Memory B cell (primary cell): ENCODE results near the gene ST7.
"Not testable (repeated sequence)": the region's sequence is repeated elsewhere in the genome, so short reads cannot be mapped to it uniquely, and the experiment has no call there.

ENCODE experiments used
- ATAC-seq: fragments of 150-1000 bp; cut with Tn5 transposase; 2 replicates; pipeline ENCODE4 v1.10.0; 2021; ENCODE audit warnings: low read depth, mild to moderate bottlenecking, moderate library complexity
- DNase-seq, 2 donors: peaks; one replicate each; pipeline ENCODE4 v3.0.0; 2022; ENCODE audit warnings: low spot score in 2 of 2
- H3K27ac Mint-ChIP-seq: one replicate; pipeline ENCODE4 v1.8.0; 2022; ENCODE audit warnings: mild to moderate bottlenecking, moderate library complexity, mixed read lengths
- H3K27me3 Mint-ChIP-seq: one replicate; pipeline ENCODE4 v1.8.0; 2022; ENCODE audit warnings: mixed read lengths
- H3K36me3 Mint-ChIP-seq: one replicate; pipeline ENCODE4 v1.8.0; 2022; ENCODE audit warnings: mild to moderate bottlenecking, mixed read lengths
- H3K4me1 Mint-ChIP-seq: one replicate; pipeline ENCODE4 v1.8.0; 2022; ENCODE audit warnings: mixed read lengths
- H3K4me3 Mint-ChIP-seq: one replicate; pipeline ENCODE4 v1.8.0; 2022; ENCODE audit warnings: mild to moderate bottlenecking, moderate library complexity, mixed read lengths
- H3K9me3 Mint-ChIP-seq: one replicate; pipeline ENCODE4 v1.8.0; 2022; ENCODE audit warnings: mixed read lengths

The ST7 gene

DNA sequence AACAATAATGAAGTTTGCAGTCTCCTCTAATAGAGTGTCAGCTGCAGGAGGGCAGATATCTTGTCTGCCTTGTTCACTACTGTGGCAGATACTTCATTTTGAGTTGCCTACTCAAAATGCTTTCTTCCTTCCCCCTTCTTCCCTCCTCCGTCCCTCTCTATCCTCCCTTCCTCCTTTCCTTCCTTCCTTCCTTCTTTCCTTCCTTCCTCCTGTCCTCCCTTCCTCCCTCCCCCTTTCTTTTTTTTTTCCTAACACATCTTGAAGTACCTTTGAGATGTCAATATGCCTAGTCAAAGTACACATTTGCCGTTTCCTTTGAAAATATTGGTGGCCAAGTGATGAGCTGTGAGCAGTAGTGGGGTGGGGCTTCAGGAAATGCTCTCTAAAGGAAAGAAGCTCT is 18.7 kb upstream of the ST7 start:
- no peak for DNase-seq
- ATAC-seq, result no peak
- Mint-ChIP-seq H3K27ac (no peak overlapping the region), H3K4me1 (peaks cover 4% of the 10 kb centered on the region), H3K36me3 (no peaks in the 10 kb centered on the region), H3K4me3 (no peak overlapping the region), H3K27me3 (peaks cover 10% of the 10 kb centered on the region), H3K9me3 (no peaks in the 10 kb centered on the region)

- not testable (repeated sequence) for H3K4me3 Mint-ChIP-seq, ATAC-seq, H3K9me3 Mint-ChIP-seq, DNase-seq, H3K36me3 Mint-ChIP-seq, H3K4me1 Mint-ChIP-seq, H3K27ac Mint-ChIP-seq, H3K27me3 Mint-ChIP-seq
Measured at GRCh38 chr7:116936844-116937243, 16.5 kb upstream of the ST7 start.

GRCh38 chr7:116938678-116939077 is 14.6 kb upstream of the ST7 start:
- H3K36me3 Mint-ChIP-seq, result no peaks in the 10 kb centered on the region

GRCh38 chr7:116940689-116941370 is 12.5 kb upstream of the ST7 start:
- H3K4me1 Mint-ChIP-seq, result no peaks in the 10 kb centered on the region
- no peaks in the 10 kb centered on the region for H3K36me3 Mint-ChIP-seq
- no peak overlapping the region for H3K4me3 Mint-ChIP-seq
- DNase-seq (no peak), ATAC-seq (no peak)
- H3K9me3 Mint-ChIP-seq, result no peaks in the 10 kb centered on the region
- H3K27ac Mint-ChIP-seq, result no peak overlapping the region
- H3K27me3 Mint-ChIP-seq, result peaks cover 3% of the 10 kb centered on the region

More at GRCh38 chr7:116938678-116939077, 14.6 kb upstream of the ST7 start:
- Mint-ChIP-seq H3K4me3 (no peak overlapping the region), H3K4me1 (no peaks in the 10 kb centered on the region), H3K27me3 (peaks cover 8% of the 10 kb centered on the region), H3K27ac (no peak overlapping the region), H3K9me3 (no peaks in the 10 kb centered on the region)
- ATAC-seq, result no peak
- DNase-seq, result no peak

GRCh38 chr7:116942504-116942903 is 10.8 kb upstream of the ST7 start:
- no peak overlapping the region for H3K4me3 Mint-ChIP-seq
- no peaks in the 10 kb centered on the region for H3K4me1 Mint-ChIP-seq
- no peak overlapping the region for H3K27ac Mint-ChIP-seq
- H3K27me3 Mint-ChIP-seq, result no peaks in the 10 kb centered on the region
- H3K36me3 Mint-ChIP-seq, result no peaks in the 10 kb centered on the region
- no peak for DNase-seq
- no peak for ATAC-seq
- H3K9me3 Mint-ChIP-seq, result no peaks in the 10 kb centered on the region

DNA sequence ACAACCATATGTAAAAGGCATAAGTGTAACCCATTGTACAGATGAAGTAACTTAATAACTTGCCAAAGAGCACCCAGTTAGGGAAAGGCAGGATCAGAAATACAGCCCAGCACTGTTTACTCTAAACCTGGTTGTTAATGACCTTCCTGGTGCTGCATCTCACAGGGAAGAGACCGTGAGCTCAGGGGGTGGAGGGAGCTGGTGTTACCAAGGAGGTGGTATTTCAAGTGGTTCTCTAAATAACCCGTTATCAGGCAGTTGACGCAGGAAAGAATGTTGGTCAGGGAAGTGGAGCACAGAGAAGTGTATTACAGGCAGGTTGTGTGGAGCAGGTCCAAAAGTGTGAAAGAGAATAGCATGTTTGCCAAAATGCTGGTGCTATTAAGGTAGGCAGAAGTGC is 4.4 kb upstream of the ST7 start:
- ATAC-seq (no peak), DNase-seq (no peak)
- no peak overlapping the region for H3K27ac Mint-ChIP-seq
- H3K36me3 Mint-ChIP-seq, result no peaks in the 10 kb centered on the region
- no peaks in the 10 kb centered on the region for H3K4me1 Mint-ChIP-seq
- no peaks in the 10 kb centered on the region for H3K9me3 Mint-ChIP-seq
- H3K4me3 Mint-ChIP-seq, result no peak overlapping the region
- no peaks in the 10 kb centered on the region for H3K27me3 Mint-ChIP-seq

DNA sequence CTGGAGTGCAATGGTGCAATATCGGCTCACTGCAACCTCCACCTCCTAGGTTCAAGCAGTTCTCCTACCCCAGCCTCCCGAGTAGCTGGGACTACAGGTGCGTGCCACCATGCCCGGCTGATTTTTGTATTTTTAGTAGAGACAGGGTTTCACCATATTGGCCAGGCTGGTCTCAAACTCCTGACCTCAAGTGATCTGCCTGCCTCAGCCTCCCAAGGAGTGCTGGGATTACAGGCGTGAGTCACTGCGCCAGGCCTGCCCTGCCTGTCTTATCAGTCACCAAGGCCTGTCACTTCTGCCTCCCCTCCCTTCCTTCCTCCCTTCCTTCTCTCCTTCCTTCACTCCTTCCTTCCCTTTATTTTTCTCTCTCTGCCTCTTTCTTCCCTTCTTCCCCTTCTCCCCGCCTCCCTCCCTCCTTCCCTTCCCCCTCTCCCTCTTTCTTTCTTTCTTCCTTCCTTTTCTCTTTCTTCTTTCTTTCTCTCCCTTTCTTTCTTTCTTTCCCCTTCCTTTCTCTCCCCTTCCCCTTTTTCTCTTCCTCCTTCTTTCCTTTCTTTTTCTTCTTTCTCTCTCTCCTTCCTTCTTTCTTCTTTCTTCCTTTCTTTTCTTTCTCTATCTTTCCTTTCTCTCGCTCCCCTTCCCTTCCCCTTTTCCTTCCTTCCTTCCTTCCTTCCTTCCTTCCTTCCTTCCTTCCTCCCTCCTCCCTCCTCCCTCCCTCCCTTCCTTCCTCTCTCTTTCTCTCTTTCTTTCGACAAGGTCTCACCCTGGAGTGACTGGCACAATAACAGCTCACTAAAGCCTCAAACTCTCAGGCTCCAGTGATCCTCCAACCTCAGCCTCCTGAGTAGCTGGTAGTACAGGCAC is 3.1 kb upstream of the ST7 start:
- no peaks in the 10 kb centered on the region for H3K27me3 Mint-ChIP-seq
- DNase-seq (no peak), ATAC-seq (no peak)
- no peaks in the 10 kb centered on the region for H3K9me3 Mint-ChIP-seq
- no peak overlapping the region for H3K4me3 Mint-ChIP-seq
- no peaks in the 10 kb centered on the region for H3K36me3 Mint-ChIP-seq
- peaks cover 6% of the 10 kb centered on the region for H3K4me1 Mint-ChIP-seq
- H3K27ac Mint-ChIP-seq, result no peak overlapping the region

- ATAC-seq (no peak), DNase-seq (no peak)
- no peak overlapping the region for H3K27ac Mint-ChIP-seq
- H3K4me1 Mint-ChIP-seq, result peaks cover 11% of the 10 kb centered on the region
- no peaks in the 10 kb centered on the region for H3K27me3 Mint-ChIP-seq
- no peaks in the 10 kb centered on the region for H3K36me3 Mint-ChIP-seq
- no peak overlapping the region for H3K4me3 Mint-ChIP-seq
- H3K9me3 Mint-ChIP-seq, result no peaks in the 10 kb centered on the region
Measured at GRCh38 chr7:116950889-116951351, 2.4 kb upstream of the ST7 start.

- Mint-ChIP-seq H3K4me3 (peak overlapping the region; percentile 35), H3K27me3 (no peaks in the 10 kb centered on the region), H3K27ac (no peak overlapping the region)
Measured at GRCh38 chr7:116951366-116952292, 1.7 kb upstream of the ST7 start.

DNA sequence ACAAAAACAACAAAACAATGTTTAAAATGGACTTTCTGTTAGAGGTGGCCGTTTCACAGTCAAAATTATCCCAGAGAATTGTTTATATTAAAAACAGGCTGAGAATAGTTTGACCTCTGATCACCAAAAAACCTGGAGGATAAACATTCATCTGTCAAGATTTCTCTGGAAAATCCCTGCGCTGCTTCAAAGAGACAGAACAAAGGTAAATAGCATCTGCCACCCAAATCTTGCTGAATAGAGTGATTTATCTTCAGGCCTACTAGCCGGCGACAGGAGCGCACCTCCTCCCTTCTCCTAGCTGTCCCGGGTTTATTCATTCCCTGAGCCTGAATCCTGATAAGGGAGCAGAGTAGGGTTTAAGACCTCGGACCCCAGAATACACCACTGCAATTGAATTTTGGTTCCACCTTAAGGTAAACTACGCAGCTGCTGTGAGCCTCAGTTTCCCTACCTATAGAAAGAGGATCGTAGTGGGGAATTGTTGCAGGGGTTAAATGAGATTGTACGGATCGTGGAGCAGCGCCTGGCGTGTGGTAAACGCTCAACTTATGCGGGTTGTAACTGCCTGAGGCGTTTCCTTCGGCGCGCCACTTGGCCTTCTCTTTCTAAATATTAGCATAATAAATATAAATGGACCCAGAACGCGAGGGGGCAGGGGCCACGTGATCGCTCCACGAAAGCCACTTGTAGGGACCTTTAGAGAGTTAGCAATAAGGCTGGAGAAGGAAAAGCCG is 498 bp upstream of the ST7 start:
- H3K36me3 Mint-ChIP-seq, result no peaks in the 10 kb centered on the region
- H3K4me3 Mint-ChIP-seq, result peak overlapping the region; percentile 85
- peak overlapping the region; percentile 82 for H3K27ac Mint-ChIP-seq
- DNase-seq (no peak), ATAC-seq (peak; percentile 38)
- no peaks in the 10 kb centered on the region for H3K27me3 Mint-ChIP-seq
- H3K9me3 Mint-ChIP-seq, result no peaks in the 10 kb centered on the region
- H3K4me1 Mint-ChIP-seq, result peaks cover 13% of the 10 kb centered on the region

More at GRCh38 chr7:116951366-116952292, 1.7 kb upstream of the ST7 start:
- Mint-ChIP-seq H3K36me3 (no peaks in the 10 kb centered on the region), H3K4me1 (peaks cover 12% of the 10 kb centered on the region), H3K9me3 (no peaks in the 10 kb centered on the region)
- DNase-seq, result no peak
- no peak for ATAC-seq

DNA sequence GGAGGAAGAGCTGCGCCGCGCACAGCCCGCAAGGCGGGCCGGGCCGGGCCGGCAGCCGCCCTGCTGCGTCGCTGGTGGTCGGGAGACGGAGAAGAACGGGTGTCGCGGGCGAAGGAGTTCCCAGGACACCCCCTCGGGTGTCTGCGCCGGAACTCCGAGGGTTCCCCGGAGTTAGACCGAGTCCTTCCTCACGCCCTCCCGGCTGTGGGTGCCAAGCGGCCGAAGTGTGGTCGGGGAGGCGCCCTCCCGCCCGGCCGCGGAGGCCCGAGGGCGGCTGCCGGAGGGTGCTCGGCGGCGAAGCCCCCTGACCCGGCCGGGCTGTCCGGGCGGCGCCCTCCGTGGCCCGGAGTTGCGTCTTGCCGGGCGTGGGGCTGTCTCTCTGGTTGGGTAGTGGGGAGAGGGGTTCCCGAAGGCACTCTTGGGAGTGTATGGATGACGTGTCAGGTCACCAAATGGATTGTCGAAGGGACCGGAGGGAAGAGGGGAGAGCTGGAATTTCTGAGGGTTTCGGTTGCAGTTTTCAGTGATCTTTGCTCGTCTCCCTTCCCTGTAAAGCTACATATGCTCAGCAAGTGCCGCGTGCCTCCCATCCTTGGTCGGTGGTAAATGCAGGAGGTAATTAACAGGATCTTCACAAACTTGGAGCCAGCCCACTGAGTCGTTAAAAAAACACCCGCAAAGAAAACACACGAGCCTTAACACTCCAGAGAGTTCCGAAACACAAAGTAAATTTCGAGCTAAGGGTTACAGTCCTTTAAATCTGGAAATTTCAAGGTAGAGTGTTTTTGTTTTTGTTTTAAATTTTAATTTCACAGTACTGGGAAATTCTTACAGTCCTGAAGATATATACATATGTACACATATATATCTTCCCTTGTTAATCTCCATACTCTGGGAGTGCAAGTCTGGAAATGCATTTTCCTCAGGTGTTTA is 871 bp downstream of the ST7 start:
- Mint-ChIP-seq H3K27ac (peak overlapping the region; percentile 85), H3K27me3 (no peaks in the 10 kb centered on the region), H3K4me3 (peak overlapping the region; percentile 91), H3K36me3 (no peaks in the 10 kb centered on the region), H3K4me1 (peaks cover 13% of the 10 kb centered on the region), H3K9me3 (no peaks in the 10 kb centered on the region)
- peak in 1 of 2 donors; percentile 65 for DNase-seq
- ATAC-seq, result peak; percentile 25

GRCh38 chr7:116955340-116955739 is 2.0 kb downstream of the ST7 start:
- ATAC-seq (no peak), DNase-seq (no peak)
- peak overlapping the region; percentile 72 for H3K27ac Mint-ChIP-seq
- peak overlapping the region; percentile 91 for H3K4me3 Mint-ChIP-seq
- H3K27me3 Mint-ChIP-seq, result no peaks in the 10 kb centered on the region
- H3K36me3 Mint-ChIP-seq, result no peaks in the 10 kb centered on the region
- no peaks in the 10 kb centered on the region for H3K9me3 Mint-ChIP-seq
- H3K4me1 Mint-ChIP-seq, result peaks cover 13% of the 10 kb centered on the region
